ENCODE results near the gene INKA2.

- TF ChIP-seq TCF7 (IDR thresholded peaks at IDR 0.05; ENCODE audit: borderline replicate concordance) = no peak
- TF ChIP-seq ASH2L (IDR thresholded peaks at IDR 0.05; ENCODE audit: borderline replicate concordance, low read depth) = no peak
- TF ChIP-seq SMC3 (IDR thresholded peaks at IDR 0.05; ENCODE audit: borderline replicate concordance, low read length) = no peak
- TF ChIP-seq PML (IDR thresholded peaks at IDR 0.05; ENCODE audit: low read length) = no peak
- no peak for TF ChIP-seq ATF7 (IDR thresholded peaks at IDR 0.05; ENCODE audit: low read depth)
- TF ChIP-seq, protein P1, sequence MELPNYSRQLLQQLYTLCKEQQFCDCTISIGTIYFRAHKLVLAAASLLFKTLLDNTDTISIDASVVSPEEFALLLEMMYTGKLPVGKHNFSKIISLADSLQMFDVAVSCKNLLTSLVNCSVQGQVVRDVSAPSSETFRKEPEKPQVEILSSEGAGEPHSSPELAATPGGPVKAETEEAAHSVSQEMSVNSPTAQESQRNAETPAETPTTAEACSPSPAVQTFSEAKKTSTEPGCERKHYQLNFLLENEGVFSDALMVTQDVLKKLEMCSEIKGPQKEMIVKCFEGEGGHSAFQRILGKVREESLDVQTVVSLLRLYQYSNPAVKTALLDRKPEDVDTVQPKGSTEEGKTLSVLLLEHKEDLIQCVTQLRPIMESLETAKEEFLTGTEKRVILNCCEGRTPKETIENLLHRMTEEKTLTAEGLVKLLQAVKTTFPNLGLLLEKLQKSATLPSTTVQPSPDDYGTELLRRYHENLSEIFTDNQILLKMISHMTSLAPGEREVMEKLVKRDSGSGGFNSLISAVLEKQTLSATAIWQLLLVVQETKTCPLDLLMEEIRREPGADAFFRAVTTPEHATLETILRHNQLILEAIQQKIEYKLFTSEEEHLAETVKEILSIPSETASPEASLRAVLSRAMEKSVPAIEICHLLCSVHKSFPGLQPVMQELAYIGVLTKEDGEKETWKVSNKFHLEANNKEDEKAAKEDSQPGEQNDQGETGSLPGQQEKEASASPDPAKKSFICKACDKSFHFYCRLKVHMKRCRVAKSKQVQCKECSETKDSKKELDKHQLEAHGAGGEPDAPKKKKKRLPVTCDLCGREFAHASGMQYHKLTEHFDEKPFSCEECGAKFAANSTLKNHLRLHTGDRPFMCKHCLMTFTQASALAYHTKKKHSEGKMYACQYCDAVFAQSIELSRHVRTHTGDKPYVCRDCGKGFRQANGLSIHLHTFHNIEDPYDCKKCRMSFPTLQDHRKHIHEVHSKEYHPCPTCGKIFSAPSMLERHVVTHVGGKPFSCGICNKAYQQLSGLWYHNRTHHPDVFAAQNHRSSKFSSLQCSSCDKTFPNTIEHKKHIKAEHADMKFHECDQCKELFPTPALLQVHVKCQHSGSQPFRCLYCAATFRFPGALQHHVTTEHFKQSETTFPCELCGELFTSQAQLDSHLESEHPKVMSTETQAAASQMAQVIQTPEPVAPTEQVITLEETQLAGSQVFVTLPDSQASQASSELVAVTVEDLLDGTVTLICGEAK (IDR thresholded peaks at IDR 0.05; ENCODE audit: borderline replicate concordance) = no peak
Observed at GRCh38 chr1:111735321-111735720, 3.9 kb downstream of the INKA2 start.
